Measurements from ENCODE around the gene XRCC4. TPM values are rescaled to one million over a fixed set of nuclear protein-coding genes. Genes with fewer than 3 reads are reported as not detected.
"Not testable (repeated sequence)": the region's sequence is repeated elsewhere in the genome, so short reads cannot be mapped to it uniquely, and the experiment has no call there.

The XRCC4 gene
- total RNA-seq, 5 donors from 2014 or later (not counting 1 experiment from before 2014, with no cell fraction given), result 3.5 to 5.1 (median 4.2) TPM

- H3K4me3 Mint-ChIP-seq; POLR2A ChIA-PET; DNase-seq; H3K4me3 ChIP-seq (ENCODE audit: control insufficient read depth in 1 of 2, extremely low read depth in 1 of 2, low read length in 1 of 2); H3K27me3 ChIP-seq (replicated peaks in 1 of 2; ENCODE audit: control insufficient read depth in 2 of 2, extremely low read depth in 1 of 2, insufficient read depth in 2 of 2, low read length in 1 of 2); ATAC-seq (replicated peaks in 1 of 4); H3K9me3 Mint-ChIP-seq; H3K27ac ChIP-seq (ENCODE audit: low read length); H3K27me3 Mint-ChIP-seq; H3K4me1 ChIP-seq (ENCODE audit: control insufficient read depth in 1 of 2, extremely low read depth in 1 of 2, insufficient read depth in 2 of 2, low read length in 2 of 2); H3K36me3 ChIP-seq (ENCODE audit: control insufficient read depth in 2 of 2, extremely low read depth in 1 of 2, insufficient read depth in 1 of 2, low read length in 1 of 2); H3K9me3 ChIP-seq; H3K27ac Mint-ChIP-seq: not testable (repeated sequence)
- Mint-ChIP-seq H3K36me3 (peaks cover 19% of the 10 kb centered on the region), H3K4me1 (peaks cover 63 to 73% (median 72%) of the 10 kb centered on the region in 3 donors)
- CTCF ChIA-PET, result interaction anchor here in 1 of 2 donors (1.4 kb wide), 1 partner anchor 10 kb away, joined by 3 read pairs; the partner anchor contains the start of gene XRCC4
- WGBS (ENCODE audit: insufficient coverage), result 100% methylated on average over 1 of the region's 4 CpGs
Observed at GRCh38 chr5:83067377-83067776, 10.0 kb upstream of the XRCC4 start.

- Mint-ChIP-seq H3K27me3 (no peaks in the 10 kb centered on the region), H3K36me3 (peaks cover 28% of the 10 kb centered on the region), H3K4me1 (peaks cover 77 to 81% (median 80%) of the 10 kb centered on the region in 3 donors), H3K9me3 (no peaks in the 10 kb centered on the region), H3K4me3 (no peak overlapping the region), H3K27ac (no peak overlapping the region)
- no CpG with 5 or more reads among the region's 2 CpGs for WGBS (ENCODE audit: insufficient coverage)
- DNase-seq (no peak), ATAC-seq (replicated peaks in 1 of 4) (no peak)
- POLR2A ChIA-PET, result no interaction called here
- Histone ChIP-seq H3K4me3 (ENCODE audit: control insufficient read depth in 1 of 2, extremely low read depth in 1 of 2, low read length in 1 of 2) (no peak overlapping the region), H3K27ac (ENCODE audit: low read length) (no peak overlapping the region), H3K4me1 (ENCODE audit: control insufficient read depth in 1 of 2, extremely low read depth in 1 of 2, insufficient read depth in 2 of 2, low read length in 2 of 2) (peaks cover 4 to 6% of the 10 kb centered on the region in 2 experiments), H3K9me3 (no peaks in the 10 kb centered on the region), H3K36me3 (ENCODE audit: control insufficient read depth in 2 of 2, extremely low read depth in 1 of 2, insufficient read depth in 1 of 2, low read length in 1 of 2) (peaks cover 0 to 6% of the 10 kb centered on the region in 2 donors), H3K27me3 (replicated peaks in 1 of 2; ENCODE audit: control insufficient read depth in 2 of 2, extremely low read depth in 1 of 2, insufficient read depth in 2 of 2, low read length in 1 of 2) (no peaks in the 10 kb centered on the region)
- CTCF ChIA-PET, result no interaction called here
Observed at GRCh38 chr5:83069096-83069799, 8.1 kb upstream of the XRCC4 start.

GRCh38 chr5:83071286-83072051, 5.9 kb upstream of the XRCC4 start:
- peaks cover 13 to 18% of the 10 kb centered on the region in 2 experiments for H3K4me1 ChIP-seq (ENCODE audit: control insufficient read depth in 1 of 2, extremely low read depth in 1 of 2, insufficient read depth in 2 of 2, low read length in 2 of 2)
- DNase-seq, result no peak
- peak overlapping the region in 1 of 2 donors; percentile 25 for H3K27ac Mint-ChIP-seq
- ATAC-seq (replicated peaks in 1 of 4), result no peak
- ChIA-PET CTCF (no interaction called here), POLR2A (interaction anchor here in 1 of 2 donors (1.0 kb wide), 1 partner anchor 10 kb away, joined by 3 read pairs; no protein-coding TSS in a partner anchor)
- peaks cover 0 to 9% of the 10 kb centered on the region in 2 donors for H3K36me3 ChIP-seq (ENCODE audit: control insufficient read depth in 2 of 2, extremely low read depth in 1 of 2, insufficient read depth in 1 of 2, low read length in 1 of 2)
- peaks cover 28% of the 10 kb centered on the region for H3K36me3 Mint-ChIP-seq
- H3K4me1 Mint-ChIP-seq, result peaks cover 81 to 89% (median 86%) of the 10 kb centered on the region in 3 donors
- peak overlapping the region in 2 of 3 donors; percentile 9 to 43 for H3K4me3 Mint-ChIP-seq
- H3K9me3 ChIP-seq, result no peaks in the 10 kb centered on the region
- WGBS (ENCODE audit: insufficient coverage), result no CpG with 5 or more reads among the region's 2 CpGs
- no peak overlapping the region for H3K4me3 ChIP-seq (ENCODE audit: control insufficient read depth in 1 of 2, extremely low read depth in 1 of 2, low read length in 1 of 2)
- no peak overlapping the region for H3K27ac ChIP-seq (ENCODE audit: low read length)
- H3K27me3 Mint-ChIP-seq, result no peaks in the 10 kb centered on the region
- no peaks in the 10 kb centered on the region for H3K27me3 ChIP-seq (replicated peaks in 1 of 2; ENCODE audit: control insufficient read depth in 2 of 2, extremely low read depth in 1 of 2, insufficient read depth in 2 of 2, low read length in 1 of 2)
- H3K9me3 Mint-ChIP-seq, result no peaks in the 10 kb centered on the region

GRCh38 chr5:83072966-83073365, 4.4 kb upstream of the XRCC4 start:
- ChIA-PET POLR2A (interaction anchor here in 1 of 2 donors (0.6 to 1.0 kb wide), 2 partner anchors 33 to 777 kb away, joined by 3 read pairs; no protein-coding TSS in a partner anchor), CTCF (interaction anchor here in 1 of 2 donors (0.8 kb wide), 1 partner anchor 13 kb away, joined by 4 read pairs; no protein-coding TSS in a partner anchor)
- Mint-ChIP-seq H3K27me3 (no peaks in the 10 kb centered on the region), H3K4me3 (peak overlapping the region in 1 of 3 donors; percentile 14), H3K4me1 (peaks cover 82 to 90% (median 85%) of the 10 kb centered on the region in 3 donors), H3K27ac (peak overlapping the region in 1 of 2 donors; percentile 43), H3K36me3 (peaks cover 28% of the 10 kb centered on the region), H3K9me3 (no peaks in the 10 kb centered on the region)
- WGBS (ENCODE audit: insufficient coverage), result 100% methylated on average over 2 of the region's 6 CpGs
- Histone ChIP-seq H3K27me3 (replicated peaks in 1 of 2; ENCODE audit: control insufficient read depth in 2 of 2, extremely low read depth in 1 of 2, insufficient read depth in 2 of 2, low read length in 1 of 2) (no peaks in the 10 kb centered on the region), H3K4me1 (ENCODE audit: control insufficient read depth in 1 of 2, extremely low read depth in 1 of 2, insufficient read depth in 2 of 2, low read length in 2 of 2) (peaks cover 22% of the 10 kb centered on the region in 2 experiments), H3K4me3 (ENCODE audit: control insufficient read depth in 1 of 2, extremely low read depth in 1 of 2, low read length in 1 of 2) (no peak overlapping the region), H3K27ac (ENCODE audit: low read length) (no peak overlapping the region), H3K36me3 (ENCODE audit: control insufficient read depth in 2 of 2, extremely low read depth in 1 of 2, insufficient read depth in 1 of 2, low read length in 1 of 2) (peaks cover 0 to 9% of the 10 kb centered on the region in 2 donors), H3K9me3 (no peaks in the 10 kb centered on the region)
- no peak for DNase-seq
- no peak for ATAC-seq (replicated peaks in 1 of 4)

- DNase-seq (peak in 2 of 35 experiments; percentile 2 to 10), ATAC-seq (replicated peaks in 1 of 4) (peak; percentile 1 to 6 (median 2))
- Histone ChIP-seq H3K27ac (ENCODE audit: low read length) (peak overlapping the region; percentile 90), H3K36me3 (ENCODE audit: control insufficient read depth in 2 of 2, extremely low read depth in 1 of 2, insufficient read depth in 1 of 2, low read length in 1 of 2) (peaks cover 0 to 9% of the 10 kb centered on the region in 2 donors), H3K4me1 (ENCODE audit: control insufficient read depth in 1 of 2, extremely low read depth in 1 of 2, insufficient read depth in 2 of 2, low read length in 2 of 2) (peaks cover 20 to 23% of the 10 kb centered on the region in 2 experiments), H3K4me3 (ENCODE audit: control insufficient read depth in 1 of 2, extremely low read depth in 1 of 2, low read length in 1 of 2) (peak overlapping the region; percentile 87 to 98), H3K27me3 (replicated peaks in 1 of 2; ENCODE audit: control insufficient read depth in 2 of 2, extremely low read depth in 1 of 2, insufficient read depth in 2 of 2, low read length in 1 of 2) (no peaks in the 10 kb centered on the region), H3K9me3 (no peaks in the 10 kb centered on the region)
- H3K4me3 Mint-ChIP-seq, result peak overlapping the region; percentile 95 to 98 (median 97)
- peaks cover 19% of the 10 kb centered on the region for H3K36me3 Mint-ChIP-seq
- no peaks in the 10 kb centered on the region for H3K27me3 Mint-ChIP-seq
- 0% methylated on average over 4 of the region's 14 CpGs for WGBS (ENCODE audit: insufficient coverage)
- no peaks in the 10 kb centered on the region for H3K9me3 Mint-ChIP-seq
- H3K4me1 Mint-ChIP-seq, result peaks cover 49 to 57% (median 53%) of the 10 kb centered on the region in 3 donors
- peak overlapping the region; percentile 96 for H3K27ac Mint-ChIP-seq
- POLR2A ChIA-PET, result interaction anchor here (0.5 to 1.3 kb wide), 4 partner anchors 12 to 39 kb away, joined by 3 to 14 read pairs (median 6); no protein-coding TSS in a partner anchor
- CTCF ChIA-PET, result interaction anchor here (0.5 to 0.7 kb wide), 2 partner anchors 10 to 12 kb away, joined by 3 read pairs; no protein-coding TSS in a partner anchor
Observed at GRCh38 chr5:83077662-83078261, 415 bp downstream of the XRCC4 start.

GRCh38 chr5:83082750-83083149, 5.4 kb downstream of the XRCC4 start:
- CTCF ChIA-PET, result no interaction called here
- no peaks in the 10 kb centered on the region for H3K36me3 ChIP-seq (ENCODE audit: control insufficient read depth in 2 of 2, extremely low read depth in 1 of 2, insufficient read depth in 1 of 2, low read length in 1 of 2)
- peaks cover 4 to 8% of the 10 kb centered on the region in 2 experiments for H3K4me1 ChIP-seq (ENCODE audit: control insufficient read depth in 1 of 2, extremely low read depth in 1 of 2, insufficient read depth in 2 of 2, low read length in 2 of 2)
- no peaks in the 10 kb centered on the region for H3K27me3 ChIP-seq (replicated peaks in 1 of 2; ENCODE audit: control insufficient read depth in 2 of 2, extremely low read depth in 1 of 2, insufficient read depth in 2 of 2, low read length in 1 of 2)
- no peak for DNase-seq
- H3K9me3 ChIP-seq, result no peaks in the 10 kb centered on the region
- H3K4me3 ChIP-seq (ENCODE audit: control insufficient read depth in 1 of 2, extremely low read depth in 1 of 2, low read length in 1 of 2), result no peak overlapping the region
- Mint-ChIP-seq H3K27me3 (no peaks in the 10 kb centered on the region), H3K27ac (no peak overlapping the region), H3K4me3 (no peak overlapping the region), H3K4me1 (peaks cover 9 to 11% (median 11%) of the 10 kb centered on the region in 3 donors), H3K36me3 (peaks cover 6% of the 10 kb centered on the region), H3K9me3 (no peaks in the 10 kb centered on the region)
- POLR2A ChIA-PET, result interaction anchor here (0.6 kb wide), 2 partner anchors 13 to 82 kb away, joined by 4 to 6 read pairs; no protein-coding TSS in a partner anchor
- no peak for ATAC-seq (replicated peaks in 1 of 4)
- no peak overlapping the region for H3K27ac ChIP-seq (ENCODE audit: low read length)

All from T-cell (primary cell).